HepG2 (cell line): Measurements from ENCODE around the gene EVA1C. TPM values are rescaled to one million over a fixed set of nuclear protein-coding genes. Genes with fewer than 3 reads are reported as not detected.

Source experiments
- ATAC-seq: fragments of 200-7000 bp; cut with Tn5 transposase; 3 replicates; pipeline ENCODE4 v1.9.1; 2020; ENCODE audit warnings: mild to moderate bottlenecking, moderate library complexity
- BruUV-seq: library from RNA; stranded (reverse); fragments of 400-500 nt; replicated peaks from 2 replicates; lab custom pipeline; 2021; lab: Mats Ljungman, UMichigan
- CTCF ChIA-PET: fragments of 300-600 bp; formaldehyde crosslinking; extraction: SDS; loops from one replicate; lab custom pipeline; 2021; ENCODE audit warnings: low total read pairs, inconsistent platforms, low intra/inter-chr PET ratio; lab: Yijun Ruan, JAX
- POLR2A ChIA-PET: fragments of 350-600 bp; sonication (Branson Sonifier 250); formaldehyde crosslinking; loops from one replicate; lab custom pipeline; 2020; ENCODE audit warnings: antibody characterized with exemption, inconsistent platforms; lab: Yijun Ruan, JAX
- DNase-seq: peaks from one replicate; pipeline ENCODE4 v3.0.0-alpha.2; 2015; ENCODE audit warnings: low spot score
- FAIRE-seq: peaks from 3 replicates; lab custom pipeline; 2011; peaks lifted over from hg19 to GRCh38; lab: Jason Lieb, UNC
- H2AFZ ChIP-seq: one replicate; pipeline ENCODE4 v1.6.1; 2011; ENCODE audit warnings: low read length, inconsistent platforms
- H3K27ac ChIP-seq: fragments of 300-600 bp; 3 replicates; pipeline ENCODE4 v1.8.0; 2011; ENCODE audit warnings: mixed run types, mild to moderate bottlenecking, mixed read lengths, low read length, inconsistent platforms; ENCODE audit not compliant: insufficient read depth; ENCODE audit errors: extremely low read length
- H3K27me3 ChIP-seq, 2 experiments: fragments of 200-600 bp in 1 of 2; 2 replicates in 1 of 2; 3 replicates in 1 of 2; pipeline versions ENCODE4 v1.6.0 to v1.8.0; 2011; ENCODE audit warnings: low read length in 2 of 2, mild to moderate bottlenecking in 2 of 2, moderate library complexity in 2 of 2, inconsistent platforms in 1 of 2; ENCODE audit not compliant: insufficient read depth in 2 of 2, control insufficient read depth in 1 of 2
- H3K36me3 ChIP-seq, 2 experiments: fragments of 200-600 bp in 1 of 2; replicated peaks in 1 of 2; 2 replicates in 1 of 2; 3 replicates in 1 of 2; pipeline versions ENCODE4 v1.5.1 to v1.8.0; 2011; ENCODE audit warnings: low read length in 2 of 2, inconsistent platforms in 1 of 2; ENCODE audit not compliant: insufficient read depth in 2 of 2, control insufficient read depth in 1 of 2
- H3K4me1 ChIP-seq: 2 replicates; pipeline ENCODE4 v1.5.1; 2012; ENCODE audit warnings: low read length, inconsistent platforms; ENCODE audit not compliant: insufficient read depth
- H3K4me2 ChIP-seq: 2 replicates; pipeline ENCODE4 v1.6.0; 2011; ENCODE audit warnings: low read depth, low read length, inconsistent platforms
- H3K4me3 ChIP-seq, 3 experiments: fragments of 200-600 bp in 1 of 3; sonication (generic), shearing (Covaris generic) in 1 of 3; replicated peaks in 1 of 3; 2 replicates each; pipeline ENCODE4 v1.5.1; 2011 to 2016; ENCODE audit warnings: low read length in 3 of 3, inconsistent platforms in 2 of 3, low read depth in 2 of 3, mild to moderate bottlenecking in 2 of 3, control low read depth in 1 of 3, mixed read lengths in 1 of 3; ENCODE audit not compliant: insufficient read depth in 1 of 3
- H3K79me2 ChIP-seq: one replicate; pipeline ENCODE4 v1.6.1; 2011; ENCODE audit warnings: low read length, inconsistent platforms; ENCODE audit not compliant: insufficient read depth
- H3K9ac ChIP-seq: 2 replicates; pipeline ENCODE4 v1.6.0; 2011; ENCODE audit warnings: mild to moderate bottlenecking, low read depth, low read length, inconsistent platforms; ENCODE audit not compliant: insufficient read depth
- H3K9me3 ChIP-seq: 2 replicates; pipeline ENCODE4 v1.5.1; 2012; ENCODE audit warnings: mild to moderate bottlenecking, low read length
- H4K20me1 ChIP-seq: 2 replicates; pipeline ENCODE4 v1.6.0; 2011; ENCODE audit warnings: inconsistent platforms, mild to moderate bottlenecking, low read length, moderate library complexity; ENCODE audit not compliant: insufficient read depth
- FOXP1 ChIP-seq, 2 experiments: fragments of 450-650 bp in 1 of 2; IDR thresholded peaks; 2 replicates each; pipeline ENCODE4 v1.6.1; 2017 to 2018; ENCODE audit warnings: antibody characterized with exemption in 1 of 2
- ISX ChIP-seq: sonication (generic); formaldehyde crosslinking; conservative IDR thresholded peaks from 2 replicates; pipeline ENCODE4 v1.5.0; 2020; ENCODE audit warnings: missing genetic modification reagents
- KAT8 ChIP-seq: IDR thresholded peaks from 2 replicates; pipeline ENCODE4 v1.6.1; 2016; ENCODE audit warnings: missing genetic modification reagents, missing compliant biosample characterization
- KDM3A ChIP-seq: IDR thresholded peaks from 2 replicates; pipeline ENCODE4 v1.6.1; 2018; ENCODE audit warnings: low read depth, missing compliant biosample characterization
- MNT ChIP-seq: fragments of 450-650 bp; IDR thresholded peaks from 2 replicates; pipeline ENCODE4 v1.6.1; 2016
- NBN ChIP-seq: fragments of 450-650 bp; conservative IDR thresholded peaks from 2 replicates; pipeline ENCODE4 v1.6.1; 2017
- NFKB2 ChIP-seq: sonication (generic); formaldehyde crosslinking; IDR thresholded peaks from 2 replicates; pipeline ENCODE4 v1.4.0; 2020; ENCODE audit warnings: missing genetic modification reagents, borderline replicate concordance
- SUZ12 ChIP-seq: fragments of 150-350 bp; IDR thresholded peaks from 2 replicates; pipeline ENCODE4 v1.6.1; 2014; ENCODE audit warnings: low read depth, low read length
- TCF7L2 ChIP-seq: IDR thresholded peaks from 2 replicates; pipeline ENCODE4 v1.6.1; 2011; ENCODE audit warnings: mild to moderate bottlenecking, low read depth, low read length, moderate library complexity
- ZNF33B ChIP-seq: sonication (generic); formaldehyde crosslinking; IDR thresholded peaks from 2 replicates; pipeline ENCODE4 v1.5.1; 2020; ENCODE audit warnings: mild to moderate bottlenecking, missing genetic modification reagents
- ZNF44 ChIP-seq: sonication (generic); formaldehyde crosslinking; IDR thresholded peaks from 2 replicates; pipeline ENCODE4 v1.5.1; 2020; ENCODE audit warnings: mild to moderate bottlenecking, missing genetic modification reagents
- ZNF572 ChIP-seq: sonication (generic); formaldehyde crosslinking; IDR thresholded peaks from 2 replicates; pipeline ENCODE4 v1.5.1; 2020; ENCODE audit warnings: mild to moderate bottlenecking, missing genetic modification reagents
- ZNF850 ChIP-seq: sonication (generic); formaldehyde crosslinking; conservative IDR thresholded peaks from 2 replicates; pipeline ENCODE4 v1.9.0; 2021; ENCODE audit warnings: mild to moderate bottlenecking, missing genetic modification reagents
- WGBS: methylation state at CpG from one replicate; pipeline ENCODE4 v1.1.6; 2017; ENCODE audit warnings: low lambda C conversion rate; 5-methylcytosine and 5-hydroxymethylcytosine counted together
- in situ Hi-C: cut with HindIII; loops from 2 replicates; pipeline ENCODE4 v1.10.0; 2017; ENCODE audit warnings: low pct_unique_long_range_greater_than_20kb; ENCODE audit not compliant: extremely low pct_ligation_motif_present
- intact Hi-C: fragments of 100-400 bp; cut with micrococcal nuclease; formaldehyde crosslinking; loops from one replicate; pipeline ENCODE4 v1.10.0; 2022; ENCODE audit not compliant: unreplicated experiment
- polyA plus RNA-seq, 8 experiments: library from polyadenylated mRNA; depleted of rRNA in 3 of 8; stranded (reverse) in 7 of 8; unstranded in 1 of 8; fragments of >200 nt; fragmentation: Illumina TruSeq in 4 of 8; extraction: Trizol in 4 of 8; gene quantifications; 2 replicates each; pipeline versions ENCODE4 v1.2.1 to v1.2.3, GENCODE V29; 2011 to 2016; ENCODE audit warnings: low read depth in 4 of 8, missing spikeins in 1 of 8, mixed read lengths in 1 of 8; ENCODE audit not compliant: insufficient read depth in 1 of 8
- total RNA-seq, 5 experiments: library from RNA; depleted of rRNA; stranded (reverse); fragments of >200 nt; fragmentation: Illumina TruSeq; extraction: Trizol; gene quantifications; 2 replicates each; pipeline ENCODE4 v1.2.3, GENCODE V29; 2016; ENCODE audit warnings: low read depth in 1 of 5
- TF ChIP-seq, protein P1 (sequence below): IDR thresholded peaks from 2 replicates; pipeline ENCODE4 v1.6.1; 2016; ENCODE audit warnings: low read depth, control low read depth
- TF ChIP-seq, protein P2 (sequence below), 2 experiments: fragments of 450-650 bp in 1 of 2; sonication (generic) in 1 of 2; formaldehyde crosslinking in 1 of 2; IDR thresholded peaks; 2 replicates each; pipeline versions ENCODE4 v1.6.1 to v1.8.0; 2016 to 2022; ENCODE audit warnings: antibody characterized with exemption in 1 of 2, mild to moderate bottlenecking in 1 of 2, missing genetic modification reagents in 1 of 2

EVA1C gene
- total and polyA plus RNA-seq, 2 of the 13 experiments (the other 11 are each of a cell fraction or from before 2014, with no cell fraction given), result 0.29 to 0.34 TPM

GRCh38 chr21:32533053-32533452 lies 120.5 kb downstream of the EVA1C start:
- Histone ChIP-seq H3K36me3 (no peaks in the 10 kb centered on the region), H3K27me3 (no peaks in the 10 kb centered on the region), H3K9ac (no peak overlapping the region), H3K4me2 (no peak overlapping the region), H3K79me2 (no peaks in the 10 kb centered on the region), H3K4me1 (peaks cover 42% of the 10 kb centered on the region), H3K4me3 (no peak overlapping the region), H3K9me3 (no peaks in the 10 kb centered on the region), H3K27ac (no peak overlapping the region), H2AFZ (no peak overlapping the region), H4K20me1 (no peaks in the 10 kb centered on the region)
- intact Hi-C loops (no loop called here), in situ Hi-C loops (no loop called here)
- no peak for FAIRE-seq
- POLR2A ChIA-PET, result no interaction called here
- no TSS peak for BruUV-seq
- ATAC-seq, result no peak
- no peak for DNase-seq
- CTCF ChIA-PET, result no interaction called here
- 72% methylated on average over 4 of the region's 4 CpGs for WGBS
- TF ChIP-seq TCF7L2, result no peak
- no peak for TF ChIP-seq FOXP1 (IDR thresholded peaks at IDR 0.05)
- TF ChIP-seq FOXP1 (CRISPR knock-in tag; IDR thresholded peaks at IDR 0.05), result no peak
- no peak for TF ChIP-seq KDM3A (CRISPR knock-in tag)
- no peak for TF ChIP-seq ZNF572 (CRISPR knock-in tag)
- TF ChIP-seq ZNF850, result no peak
- no peak for TF ChIP-seq ZNF33B (CRISPR knock-in tag)
- TF ChIP-seq, protein P1, sequence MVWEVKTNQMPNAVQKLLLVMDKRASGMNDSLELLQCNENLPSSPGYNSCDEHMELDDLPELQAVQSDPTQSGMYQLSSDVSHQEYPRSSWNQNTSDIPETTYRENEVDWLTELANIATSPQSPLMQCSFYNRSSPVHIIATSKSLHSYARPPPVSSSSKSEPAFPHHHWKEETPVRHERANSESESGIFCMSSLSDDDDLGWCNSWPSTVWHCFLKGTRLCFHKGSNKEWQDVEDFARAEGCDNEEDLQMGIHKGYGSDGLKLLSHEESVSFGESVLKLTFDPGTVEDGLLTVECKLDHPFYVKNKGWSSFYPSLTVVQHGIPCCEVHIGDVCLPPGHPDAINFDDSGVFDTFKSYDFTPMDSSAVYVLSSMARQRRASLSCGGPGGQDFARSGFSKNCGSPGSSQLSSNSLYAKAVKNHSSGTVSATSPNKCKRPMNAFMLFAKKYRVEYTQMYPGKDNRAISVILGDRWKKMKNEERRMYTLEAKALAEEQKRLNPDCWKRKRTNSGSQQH (CRISPR knock-in tag), result no peak
- TF ChIP-seq, protein P2, sequence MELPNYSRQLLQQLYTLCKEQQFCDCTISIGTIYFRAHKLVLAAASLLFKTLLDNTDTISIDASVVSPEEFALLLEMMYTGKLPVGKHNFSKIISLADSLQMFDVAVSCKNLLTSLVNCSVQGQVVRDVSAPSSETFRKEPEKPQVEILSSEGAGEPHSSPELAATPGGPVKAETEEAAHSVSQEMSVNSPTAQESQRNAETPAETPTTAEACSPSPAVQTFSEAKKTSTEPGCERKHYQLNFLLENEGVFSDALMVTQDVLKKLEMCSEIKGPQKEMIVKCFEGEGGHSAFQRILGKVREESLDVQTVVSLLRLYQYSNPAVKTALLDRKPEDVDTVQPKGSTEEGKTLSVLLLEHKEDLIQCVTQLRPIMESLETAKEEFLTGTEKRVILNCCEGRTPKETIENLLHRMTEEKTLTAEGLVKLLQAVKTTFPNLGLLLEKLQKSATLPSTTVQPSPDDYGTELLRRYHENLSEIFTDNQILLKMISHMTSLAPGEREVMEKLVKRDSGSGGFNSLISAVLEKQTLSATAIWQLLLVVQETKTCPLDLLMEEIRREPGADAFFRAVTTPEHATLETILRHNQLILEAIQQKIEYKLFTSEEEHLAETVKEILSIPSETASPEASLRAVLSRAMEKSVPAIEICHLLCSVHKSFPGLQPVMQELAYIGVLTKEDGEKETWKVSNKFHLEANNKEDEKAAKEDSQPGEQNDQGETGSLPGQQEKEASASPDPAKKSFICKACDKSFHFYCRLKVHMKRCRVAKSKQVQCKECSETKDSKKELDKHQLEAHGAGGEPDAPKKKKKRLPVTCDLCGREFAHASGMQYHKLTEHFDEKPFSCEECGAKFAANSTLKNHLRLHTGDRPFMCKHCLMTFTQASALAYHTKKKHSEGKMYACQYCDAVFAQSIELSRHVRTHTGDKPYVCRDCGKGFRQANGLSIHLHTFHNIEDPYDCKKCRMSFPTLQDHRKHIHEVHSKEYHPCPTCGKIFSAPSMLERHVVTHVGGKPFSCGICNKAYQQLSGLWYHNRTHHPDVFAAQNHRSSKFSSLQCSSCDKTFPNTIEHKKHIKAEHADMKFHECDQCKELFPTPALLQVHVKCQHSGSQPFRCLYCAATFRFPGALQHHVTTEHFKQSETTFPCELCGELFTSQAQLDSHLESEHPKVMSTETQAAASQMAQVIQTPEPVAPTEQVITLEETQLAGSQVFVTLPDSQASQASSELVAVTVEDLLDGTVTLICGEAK (IDR thresholded peaks at IDR 0.05), result no peak
- TF ChIP-seq, protein P2 (CRISPR knock-in tag; IDR thresholded peaks at IDR 0.05), result no peak
- 0 out of 2 replicates have a peak, but pooled peaks have one; percentile 41 for TF ChIP-seq NBN
- TF ChIP-seq KAT8 (CRISPR knock-in tag), result no peak
- TF ChIP-seq SUZ12, result no peak
- TF ChIP-seq MNT, result peak; percentile 91
- TF ChIP-seq NFKB2 (CRISPR knock-in tag), result no peak
- TF ChIP-seq ISX (CRISPR knock-in tag), result no peak
- TF ChIP-seq ZNF44 (CRISPR knock-in tag), result no peak
